ENCODE data around the gene PSMB10.

DNA sequence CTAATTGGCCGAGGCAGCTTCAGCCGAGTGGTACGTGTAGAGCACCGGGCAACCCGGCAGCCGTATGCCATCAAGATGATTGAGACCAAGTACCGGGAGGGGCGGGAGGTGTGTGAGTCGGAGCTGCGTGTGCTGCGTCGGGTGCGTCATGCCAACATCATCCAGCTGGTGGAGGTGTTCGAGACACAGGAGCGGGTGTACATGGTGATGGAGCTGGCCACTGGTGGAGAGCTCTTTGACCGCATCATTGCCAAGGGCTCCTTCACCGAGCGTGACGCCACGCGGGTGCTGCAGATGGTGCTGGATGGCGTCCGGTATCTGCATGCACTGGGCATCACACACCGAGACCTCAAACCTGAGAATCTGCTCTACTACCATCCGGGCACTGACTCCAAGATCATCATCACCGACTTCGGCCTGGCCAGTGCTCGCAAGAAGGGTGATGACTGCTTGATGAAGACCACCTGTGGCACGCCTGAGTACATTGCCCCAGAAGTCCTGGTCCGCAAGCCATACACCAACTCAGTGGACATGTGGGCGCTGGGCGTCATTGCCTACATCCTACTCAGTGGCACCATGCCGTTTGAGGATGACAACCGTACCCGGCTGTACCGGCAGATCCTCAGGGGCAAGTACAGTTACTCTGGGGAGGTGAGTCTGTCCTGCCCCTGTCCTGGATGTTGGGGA lies 27.5 kb downstream of the PSMB10 start:
- TF ChIP-seq POLR2AphosphoS5 (IDR thresholded peaks at IDR 0.05; ENCODE audit: low read depth, low read length) = no peak
- TF ChIP-seq SIN3A (IDR thresholded peaks at IDR 0.05; ENCODE audit: borderline replicate concordance, insufficient read depth, low read length) = no peak
- TF ChIP-seq TAF1 (IDR thresholded peaks at IDR 0.05; ENCODE audit: borderline replicate concordance, insufficient read depth, low read length) = no peak

All from PFSK-1 (cell line).